Measurements from ENCODE around the gene HNRNPA0. TPM values are rescaled to one million over a fixed set of nuclear protein-coding genes. Genes with fewer than 3 reads are reported as not detected.

HNRNPA0 gene
- total RNA-seq, 2 experiments from 2014 or later = 20.6 to 50.3 TPM

DNA sequence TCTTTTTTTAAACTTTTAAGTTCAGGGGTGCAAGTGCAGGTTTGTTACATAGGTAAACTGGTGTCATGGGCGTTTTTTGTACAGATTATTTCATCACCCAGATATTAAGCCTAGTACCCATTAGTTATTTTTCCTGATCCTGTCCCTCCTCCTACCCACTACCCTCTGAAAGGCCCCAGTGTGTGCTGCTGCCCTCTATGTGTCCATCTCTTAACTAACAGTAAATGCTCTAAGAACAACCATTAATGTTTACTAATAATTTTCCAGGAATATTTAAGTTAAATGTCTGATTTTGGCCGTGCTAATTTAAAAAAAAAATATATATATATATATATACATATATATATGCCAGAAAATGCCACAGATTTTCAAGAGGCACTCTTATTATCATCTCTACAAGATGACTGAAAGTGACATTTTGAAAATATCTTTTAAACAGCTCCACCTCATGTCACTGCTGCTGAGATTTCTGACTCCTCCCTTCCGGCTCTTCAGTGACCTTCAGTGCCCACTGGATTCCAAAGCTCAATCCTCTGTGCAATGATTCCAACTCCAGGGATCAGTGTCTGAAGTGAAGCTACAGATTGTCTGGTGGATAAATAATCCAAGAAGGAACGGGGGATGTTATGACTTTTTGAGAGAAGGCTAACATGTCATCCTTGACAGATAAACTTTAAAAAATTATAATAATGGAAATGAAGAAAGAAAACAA lies 46.7 kb upstream of the HNRNPA0 start:
- no peak overlapping the region for H2AFZ ChIP-seq (ENCODE audit: low read length)
- H3K9me3 ChIP-seq (ENCODE audit: low read length) = no peaks in the 10 kb centered on the region
- no peaks in the 10 kb centered on the region for H3K4me1 ChIP-seq (ENCODE audit: insufficient read depth, low read length, poor library complexity, severe bottlenecking)
- intact Hi-C loops (cut with micrococcal nuclease; ENCODE audit: unreplicated experiment) = no loop called here
- ChIA-PET CTCF (ENCODE audit: unreplicated experiment) (no interaction called here), POLR2A (interaction anchor here (0.6 kb wide), 2 partner anchors 14 to 23 kb away, joined by 3 to 4 read pairs; no protein-coding TSS in a partner anchor)
- TF ChIP-seq, protein P1, sequence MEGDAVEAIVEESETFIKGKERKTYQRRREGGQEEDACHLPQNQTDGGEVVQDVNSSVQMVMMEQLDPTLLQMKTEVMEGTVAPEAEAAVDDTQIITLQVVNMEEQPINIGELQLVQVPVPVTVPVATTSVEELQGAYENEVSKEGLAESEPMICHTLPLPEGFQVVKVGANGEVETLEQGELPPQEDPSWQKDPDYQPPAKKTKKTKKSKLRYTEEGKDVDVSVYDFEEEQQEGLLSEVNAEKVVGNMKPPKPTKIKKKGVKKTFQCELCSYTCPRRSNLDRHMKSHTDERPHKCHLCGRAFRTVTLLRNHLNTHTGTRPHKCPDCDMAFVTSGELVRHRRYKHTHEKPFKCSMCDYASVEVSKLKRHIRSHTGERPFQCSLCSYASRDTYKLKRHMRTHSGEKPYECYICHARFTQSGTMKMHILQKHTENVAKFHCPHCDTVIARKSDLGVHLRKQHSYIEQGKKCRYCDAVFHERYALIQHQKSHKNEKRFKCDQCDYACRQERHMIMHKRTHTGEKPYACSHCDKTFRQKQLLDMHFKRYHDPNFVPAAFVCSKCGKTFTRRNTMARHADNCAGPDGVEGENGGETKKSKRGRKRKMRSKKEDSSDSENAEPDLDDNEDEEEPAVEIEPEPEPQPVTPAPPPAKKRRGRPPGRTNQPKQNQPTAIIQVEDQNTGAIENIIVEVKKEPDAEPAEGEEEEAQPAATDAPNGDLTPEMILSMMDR (conservative IDR thresholded peaks at IDR 0.05; ENCODE audit: low read length) = no peak
- TF ChIP-seq EZH2phosphoT487 (IDR thresholded peaks at IDR 0.05; ENCODE audit: borderline replicate concordance, low read depth, low read length) = no peak
- H3K9me2 ChIP-seq (ENCODE audit: insufficient read depth, low read length) = no peaks in the 10 kb centered on the region
- no peak overlapping the region for H3K27ac ChIP-seq (ENCODE audit: low read depth, low read length, poor library complexity, severe bottlenecking)
- no peaks in the 10 kb centered on the region for H3K79me2 ChIP-seq (ENCODE audit: insufficient read depth, low read depth, low read length)
- no TSS peak for BruUV-seq (replicated peaks)
- H4K20me1 ChIP-seq (ENCODE audit: insufficient read depth, low read length) = no peaks in the 10 kb centered on the region
- no peak for DNase-seq (ENCODE audit: low spot score)
- no peaks in the 10 kb centered on the region for H3K36me3 ChIP-seq (ENCODE audit: insufficient read depth, low read length)
- no peak overlapping the region for H3K4me3 ChIP-seq (ENCODE audit: low read depth, low read length, poor library complexity, severe bottlenecking)
- H3K4me2 ChIP-seq (ENCODE audit: low read length) = no peak overlapping the region

DNA sequence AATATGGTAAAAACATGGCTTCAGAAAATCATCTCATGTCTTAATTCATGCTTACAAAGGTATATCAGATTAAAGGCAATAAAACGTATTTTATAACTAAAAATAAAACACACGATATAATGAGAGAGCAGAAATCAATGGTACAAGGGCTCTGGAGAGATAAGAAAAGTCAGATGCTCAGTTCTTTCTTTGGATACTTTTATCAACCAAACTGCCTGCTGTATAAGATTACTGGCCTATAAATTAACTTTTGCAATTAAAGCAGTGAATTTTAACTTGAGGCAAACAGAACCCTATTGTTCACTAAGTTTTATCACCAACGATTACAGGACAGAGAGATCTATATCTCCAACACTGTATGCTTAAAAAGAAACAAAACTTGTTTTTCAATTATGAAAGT lies 42.1 kb upstream of the HNRNPA0 start:
- no peaks in the 10 kb centered on the region for H4K20me1 ChIP-seq (ENCODE audit: insufficient read depth, low read length)
- ChIA-PET CTCF (ENCODE audit: unreplicated experiment) (no interaction called here), POLR2A (no interaction called here)
- no peaks in the 10 kb centered on the region for H3K36me3 ChIP-seq (ENCODE audit: insufficient read depth, low read length)
- no peak for TF ChIP-seq EZH2phosphoT487 (IDR thresholded peaks at IDR 0.05; ENCODE audit: borderline replicate concordance, low read depth, low read length)
- no peak overlapping the region for H3K4me3 ChIP-seq (ENCODE audit: low read depth, low read length, poor library complexity, severe bottlenecking)
- no peaks in the 10 kb centered on the region for H3K9me2 ChIP-seq (ENCODE audit: insufficient read depth, low read length)
- no peaks in the 10 kb centered on the region for H3K4me1 ChIP-seq (ENCODE audit: insufficient read depth, low read length, poor library complexity, severe bottlenecking)
- H3K27ac ChIP-seq (ENCODE audit: low read depth, low read length, poor library complexity, severe bottlenecking) = no peak overlapping the region
- H3K9me3 ChIP-seq (ENCODE audit: low read length) = no peaks in the 10 kb centered on the region
- intact Hi-C loops (cut with micrococcal nuclease; ENCODE audit: unreplicated experiment) = no loop called here
- no TSS peak for BruUV-seq (replicated peaks)
- no peak overlapping the region for H2AFZ ChIP-seq (ENCODE audit: low read length)
- H3K79me2 ChIP-seq (ENCODE audit: insufficient read depth, low read depth, low read length) = no peaks in the 10 kb centered on the region
- no peak for DNase-seq (ENCODE audit: low spot score)
- no peak overlapping the region for H3K4me2 ChIP-seq (ENCODE audit: low read length)

DNA sequence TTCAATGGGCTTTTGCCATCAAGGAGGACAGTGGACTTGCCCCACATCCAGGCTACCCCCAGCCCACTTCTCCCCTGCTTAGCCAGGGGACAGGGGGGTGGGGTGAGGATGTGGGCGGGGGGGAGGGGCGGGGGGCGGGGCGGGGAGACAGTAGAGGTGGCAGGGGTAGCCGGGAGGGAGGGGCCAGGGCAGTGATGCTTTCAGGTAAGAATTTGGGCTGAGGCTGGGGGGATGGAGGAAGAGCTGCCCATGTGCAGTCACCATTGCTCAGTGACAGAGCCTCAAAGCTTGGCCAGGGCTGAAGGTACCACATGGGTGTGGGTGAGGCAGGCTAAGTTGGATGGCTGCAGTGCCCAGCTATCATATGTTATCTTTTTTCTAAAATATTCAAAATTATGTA lies 40.7 kb upstream of the HNRNPA0 start:
- POLR2A ChIA-PET = interaction anchor here (0.8 kb wide), 1 partner anchor 36 kb away, joined by 4 read pairs; no protein-coding TSS in a partner anchor

More for the DNA sequence above, 40.7 kb upstream of the HNRNPA0 start:
- H3K4me3 ChIP-seq (ENCODE audit: low read depth, low read length, poor library complexity, severe bottlenecking) = no peak overlapping the region
- no peaks in the 10 kb centered on the region for H3K4me1 ChIP-seq (ENCODE audit: insufficient read depth, low read length, poor library complexity, severe bottlenecking)
- no peak for DNase-seq (ENCODE audit: low spot score)
- no peaks in the 10 kb centered on the region for H3K9me3 ChIP-seq (ENCODE audit: low read length)
- no peaks in the 10 kb centered on the region for H3K79me2 ChIP-seq (ENCODE audit: insufficient read depth, low read depth, low read length)
- H3K27ac ChIP-seq (ENCODE audit: low read depth, low read length, poor library complexity, severe bottlenecking) = no peak overlapping the region
- BruUV-seq (replicated peaks) = no TSS peak
- no peaks in the 10 kb centered on the region for H3K9me2 ChIP-seq (ENCODE audit: insufficient read depth, low read length)
- H4K20me1 ChIP-seq (ENCODE audit: insufficient read depth, low read length) = no peaks in the 10 kb centered on the region
- TF ChIP-seq EZH2phosphoT487 (IDR thresholded peaks at IDR 0.05; ENCODE audit: borderline replicate concordance, low read depth, low read length) = no peak
- TF ChIP-seq, protein P1 (conservative IDR thresholded peaks at IDR 0.05; ENCODE audit: low read length) = no peak
- no peak overlapping the region for H2AFZ ChIP-seq (ENCODE audit: low read length)
- intact Hi-C loops (cut with micrococcal nuclease; ENCODE audit: unreplicated experiment) = no loop called here
- no peaks in the 10 kb centered on the region for H3K36me3 ChIP-seq (ENCODE audit: insufficient read depth, low read length)
- H3K4me2 ChIP-seq (ENCODE audit: low read length) = no peak overlapping the region
- CTCF ChIA-PET (ENCODE audit: unreplicated experiment) = interaction anchor here (0.5 to 0.6 kb wide), 2 partner anchors 41 to 436 kb away, joined by 3 to 5 read pairs; no protein-coding TSS in a partner anchor

Data from OCI-LY7 (cell line).